Measurements from ENCODE around the gene PDZD4. TPM values are rescaled to one million over a fixed set of nuclear protein-coding genes. Genes with fewer than 3 reads are reported as not detected.
A peak's percentile ranks its signal among the peaks of the same experiment; 100 is the strongest.

PDZD4 gene
- total and polyA plus RNA-seq, 3 experiments from 2014 or later: 1.3 to 2.3 (median 2.1) TPM

- Histone ChIP-seq H3K4me3 (ENCODE audit: low read length) (no peak overlapping the region), H3K36me3 (ENCODE audit: insufficient read depth, low read length) (no peaks in the 10 kb centered on the region), H3K9me3 (ENCODE audit: low read length) (no peaks in the 10 kb centered on the region), H3K4me1 (ENCODE audit: insufficient read depth, low read length) (peaks cover 15% of the 10 kb centered on the region), H3K27ac (ENCODE audit: low read depth, low read length) (no peak overlapping the region), H3K27me3 (ENCODE audit: insufficient read depth, low read length, poor library complexity, severe bottlenecking) (no peaks in the 10 kb centered on the region)
- no peak for DNase-seq
- peaks cover 0 to 1% (median 0%) of the 10 kb centered on the region in 3 donors for H3K36me3 Mint-ChIP-seq
- H3K27ac Mint-ChIP-seq: peak overlapping the region in 6 of 8 donors; percentile 9 to 74 (median 45)
- CTCF ChIA-PET: no interaction called here
- H3K4me3 Mint-ChIP-seq: peak overlapping the region in 6 of 7 donors; percentile 32 to 82 (median 42)
- POLR2A ChIA-PET: no interaction called here
- H3K9me3 Mint-ChIP-seq: no peaks in the 10 kb centered on the region
- peaks cover 26 to 32% (median 26%) of the 10 kb centered on the region in 3 donors for H3K4me1 Mint-ChIP-seq
- H3K27me3 Mint-ChIP-seq: peaks cover 0 to 9% of the 10 kb centered on the region in 2 donors
Observed at GRCh38 chrX:153827903-153828302, 2.4 kb downstream of the PDZD4 start.

GRCh38 chrX:153827016-153827415 is 3.3 kb downstream of the PDZD4 start:
- H3K9me3 Mint-ChIP-seq: no peaks in the 10 kb centered on the region
- DNase-seq: no peak
- Histone ChIP-seq H3K9me3 (ENCODE audit: low read length) (no peaks in the 10 kb centered on the region), H3K36me3 (ENCODE audit: insufficient read depth, low read length) (no peaks in the 10 kb centered on the region), H3K27ac (ENCODE audit: low read depth, low read length) (no peak overlapping the region), H3K4me1 (ENCODE audit: insufficient read depth, low read length) (peaks cover 22% of the 10 kb centered on the region), H3K4me3 (ENCODE audit: low read length) (no peak overlapping the region), H3K27me3 (ENCODE audit: insufficient read depth, low read length, poor library complexity, severe bottlenecking) (no peaks in the 10 kb centered on the region)
- H3K27me3 Mint-ChIP-seq: peaks cover 0 to 12% of the 10 kb centered on the region in 2 donors
- H3K4me3 Mint-ChIP-seq: peak overlapping the region in 4 of 7 donors; percentile 10 to 82 (median 27)
- ChIA-PET POLR2A (no interaction called here), CTCF (no interaction called here)
- peak overlapping the region in 6 of 8 donors; percentile 2 to 74 (median 56) for H3K27ac Mint-ChIP-seq
- H3K36me3 Mint-ChIP-seq: peaks cover 0 to 1% (median 0%) of the 10 kb centered on the region in 3 donors
- H3K4me1 Mint-ChIP-seq: peaks cover 34 to 40% (median 35%) of the 10 kb centered on the region in 3 donors

- Histone ChIP-seq H3K27ac (ENCODE audit: low read depth, low read length) (no peak overlapping the region), H3K27me3 (ENCODE audit: insufficient read depth, low read length, poor library complexity, severe bottlenecking) (no peaks in the 10 kb centered on the region), H3K9me3 (ENCODE audit: low read length) (no peaks in the 10 kb centered on the region), H3K4me1 (ENCODE audit: insufficient read depth, low read length) (peaks cover 37% of the 10 kb centered on the region), H3K36me3 (ENCODE audit: insufficient read depth, low read length) (no peaks in the 10 kb centered on the region), H3K4me3 (ENCODE audit: low read length) (no peak overlapping the region)
- no peaks in the 10 kb centered on the region for H3K9me3 Mint-ChIP-seq
- peaks cover 48 to 59% (median 50%) of the 10 kb centered on the region in 3 donors for H3K4me1 Mint-ChIP-seq
- ChIA-PET POLR2A (interaction anchor here (0.7 kb wide), 1 partner anchor 99 kb away, joined by 4 read pairs; no protein-coding TSS in a partner anchor), CTCF (no interaction called here)
- no peak for DNase-seq
- peak overlapping the region in 1 of 7 donors; percentile 54 for H3K4me3 Mint-ChIP-seq
- H3K36me3 Mint-ChIP-seq: peaks cover 0 to 1% (median 0%) of the 10 kb centered on the region in 3 donors
- H3K27ac Mint-ChIP-seq: peak overlapping the region in 1 of 8 donors; percentile 80
- peaks cover 0 to 12% of the 10 kb centered on the region in 2 donors for H3K27me3 Mint-ChIP-seq
Observed at GRCh38 chrX:153825042-153825441, 5.3 kb downstream of the PDZD4 start.

- POLR2A ChIA-PET: interaction anchor here (0.7 kb wide), 1 partner anchor 100 kb away, joined by 4 read pairs; no protein-coding TSS in a partner anchor
- Histone ChIP-seq H3K27ac (ENCODE audit: low read depth, low read length) (no peak overlapping the region), H3K9me3 (ENCODE audit: low read length) (no peaks in the 10 kb centered on the region), H3K36me3 (ENCODE audit: insufficient read depth, low read length) (no peaks in the 10 kb centered on the region), H3K4me3 (ENCODE audit: low read length) (no peak overlapping the region), H3K4me1 (ENCODE audit: insufficient read depth, low read length) (peaks cover 44% of the 10 kb centered on the region), H3K27me3 (ENCODE audit: insufficient read depth, low read length, poor library complexity, severe bottlenecking) (no peaks in the 10 kb centered on the region)
- Mint-ChIP-seq H3K4me3 (no peak overlapping the region), H3K27me3 (peaks cover 0 to 14% of the 10 kb centered on the region in 2 donors), H3K36me3 (peaks cover 0 to 1% (median 0%) of the 10 kb centered on the region in 3 donors), H3K9me3 (no peaks in the 10 kb centered on the region), H3K4me1 (peaks cover 53 to 64% (median 54%) of the 10 kb centered on the region in 3 donors), H3K27ac (no peak overlapping the region)
- DNase-seq: no peak
- CTCF ChIA-PET: no interaction called here
Observed at GRCh38 chrX:153824348-153824747, 6.0 kb downstream of the PDZD4 start.

GRCh38 chrX:153821066-153821465 is 9.3 kb downstream of the PDZD4 start:
- Mint-ChIP-seq H3K36me3 (no peaks in the 10 kb centered on the region), H3K27me3 (peaks cover 0 to 19% of the 10 kb centered on the region in 2 donors), H3K4me1 (peaks cover 53 to 69% (median 57%) of the 10 kb centered on the region in 3 donors), H3K27ac (peak overlapping the region in 6 of 8 donors; percentile 76 to 93 (median 85)), H3K4me3 (peak overlapping the region in 6 of 7 donors; percentile 41 to 78 (median 55)), H3K9me3 (no peaks in the 10 kb centered on the region)
- ChIA-PET POLR2A (no interaction called here), CTCF (no interaction called here)
- no peak overlapping the region for H3K4me3 ChIP-seq (ENCODE audit: low read length)
- no peaks in the 10 kb centered on the region for H3K36me3 ChIP-seq (ENCODE audit: insufficient read depth, low read length)
- DNase-seq: no peak
- no peaks in the 10 kb centered on the region for H3K27me3 ChIP-seq (ENCODE audit: insufficient read depth, low read length, poor library complexity, severe bottlenecking)
- H3K4me1 ChIP-seq (ENCODE audit: insufficient read depth, low read length): peaks cover 51% of the 10 kb centered on the region
- H3K9me3 ChIP-seq (ENCODE audit: low read length): no peaks in the 10 kb centered on the region
- no peak overlapping the region for H3K27ac ChIP-seq (ENCODE audit: low read depth, low read length)

- DNase-seq: no peak
- Histone ChIP-seq H3K4me3 (ENCODE audit: low read length) (no peak overlapping the region), H3K27me3 (ENCODE audit: insufficient read depth, low read length, poor library complexity, severe bottlenecking) (no peaks in the 10 kb centered on the region), H3K27ac (ENCODE audit: low read depth, low read length) (no peak overlapping the region), H3K36me3 (ENCODE audit: insufficient read depth, low read length) (no peaks in the 10 kb centered on the region), H3K4me1 (ENCODE audit: insufficient read depth, low read length) (peaks cover 51% of the 10 kb centered on the region), H3K9me3 (ENCODE audit: low read length) (no peaks in the 10 kb centered on the region)
- Mint-ChIP-seq H3K36me3 (no peaks in the 10 kb centered on the region), H3K4me1 (peaks cover 51 to 67% (median 54%) of the 10 kb centered on the region in 3 donors), H3K27me3 (peaks cover 0 to 19% of the 10 kb centered on the region in 2 donors), H3K27ac (peak overlapping the region in 4 of 8 donors; percentile 76 to 93 (median 84)), H3K9me3 (no peaks in the 10 kb centered on the region), H3K4me3 (peak overlapping the region in 3 of 7 donors; percentile 43 to 70 (median 50))
- ChIA-PET POLR2A (no interaction called here), CTCF (no interaction called here)
Observed at GRCh38 chrX:153820601-153821000, 9.7 kb downstream of the PDZD4 start.

- Histone ChIP-seq H3K4me1 (ENCODE audit: insufficient read depth, low read length) (peaks cover 51% of the 10 kb centered on the region), H3K36me3 (ENCODE audit: insufficient read depth, low read length) (no peaks in the 10 kb centered on the region), H3K4me3 (ENCODE audit: low read length) (no peak overlapping the region), H3K9me3 (ENCODE audit: low read length) (no peaks in the 10 kb centered on the region), H3K27ac (ENCODE audit: low read depth, low read length) (no peak overlapping the region), H3K27me3 (ENCODE audit: insufficient read depth, low read length, poor library complexity, severe bottlenecking) (no peaks in the 10 kb centered on the region)
- POLR2A ChIA-PET: no interaction called here
- DNase-seq: no peak
- Mint-ChIP-seq H3K27ac (peak overlapping the region in 6 of 8 donors; percentile 12 to 88 (median 62)), H3K27me3 (peaks cover 0 to 15% of the 10 kb centered on the region in 2 donors), H3K4me1 (peaks cover 53 to 70% (median 58%) of the 10 kb centered on the region in 3 donors), H3K9me3 (no peaks in the 10 kb centered on the region), H3K36me3 (no peaks in the 10 kb centered on the region), H3K4me3 (peak overlapping the region in 6 of 7 donors; percentile 50 to 65 (median 54))
- CTCF ChIA-PET: interaction anchor here (1.1 to 1.3 kb wide), 2 partner anchors 21 to 128 kb away, joined by 3 read pairs; no protein-coding TSS in a partner anchor
Observed at GRCh38 chrX:153819384-153820040, 10.8 kb downstream of the PDZD4 start.

Measured in CD8-positive, alpha-beta memory T cell (primary cell).